Measurements from ENCODE around the gene HS2ST1.

DNA sequence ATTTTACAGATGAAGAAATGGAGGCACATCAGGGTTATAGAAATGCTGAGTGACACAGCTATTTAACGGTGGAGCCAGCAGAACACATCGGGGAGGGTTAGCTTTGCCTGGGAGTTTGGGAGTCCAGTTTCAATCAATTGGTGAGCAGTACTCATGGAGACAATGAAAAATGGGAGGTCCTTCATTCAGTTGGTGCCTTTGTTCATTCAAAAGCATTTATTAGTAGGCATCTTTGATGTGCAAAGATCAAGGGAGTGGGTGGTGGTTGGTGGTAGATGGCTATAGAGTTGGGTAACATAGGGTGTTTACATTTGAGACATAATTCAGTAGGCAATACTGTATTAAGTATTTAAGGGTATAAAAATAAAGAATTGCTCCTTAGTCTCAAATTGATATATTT, 230.5 kb downstream of the HS2ST1 start:
- TF ChIP-seq POLR2A (IDR thresholded peaks at IDR 0.05; ENCODE audit: low read depth, low read length) (no peak), POLR2AphosphoS5 (IDR thresholded peaks at IDR 0.05; ENCODE audit: low read depth, low read length) (no peak), TAF1 (IDR thresholded peaks at IDR 0.05; ENCODE audit: borderline replicate concordance, low read depth, low read length) (no peak)
